Subcutaneous abdominal adipose tissue (tissue), 5 donors: Measurements from ENCODE around the gene S100A1.
A peak's percentile ranks its signal among the peaks of the same experiment; 100 is the strongest.

Experiments used
- H3K27ac ChIP-seq: one replicate; pipeline ENCODE4 v1.7.0; 2013; ENCODE audit warnings: low read depth, mild to moderate bottlenecking, inconsistent platforms, low read length, moderate library complexity
- H3K27me3 ChIP-seq, 5 donors: one replicate each; pipeline ENCODE4 v1.7.0; 2013; ENCODE audit warnings: low read length in 5 of 5, inconsistent platforms in 1 of 5; ENCODE audit not compliant: control insufficient read depth in 5 of 5, insufficient read depth in 4 of 5
- H3K36me3 ChIP-seq, 5 donors: one replicate each; pipeline ENCODE4 v1.7.0; 2013; ENCODE audit warnings: low read length in 5 of 5; ENCODE audit not compliant: control insufficient read depth in 5 of 5, insufficient read depth in 5 of 5
- H3K4me1 ChIP-seq, 5 donors: one replicate each; pipeline ENCODE4 v1.7.0; 2013; ENCODE audit warnings: low read length in 5 of 5, mild to moderate bottlenecking in 3 of 5, moderate library complexity in 1 of 5; ENCODE audit not compliant: control insufficient read depth in 5 of 5, insufficient read depth in 5 of 5
- H3K4me3 ChIP-seq, 5 donors: one replicate each; pipeline ENCODE4 v1.7.0; 2013; ENCODE audit warnings: low read length in 5 of 5, low read depth in 1 of 5
- H3K9ac ChIP-seq, 5 donors: one replicate each; pipeline ENCODE4 v1.7.0; 2013; ENCODE audit warnings: low read length in 5 of 5, mild to moderate bottlenecking in 4 of 5, moderate library complexity in 3 of 5
- H3K9me3 ChIP-seq, 5 donors: one replicate each; pipeline ENCODE4 v1.7.0; 2013; ENCODE audit warnings: low read length in 5 of 5; ENCODE audit not compliant: control insufficient read depth in 5 of 5
- donor health status: healthy.
- donor health status: healthy.
- donor health status: healthy.
- donor health status: healthy.
- donor health status: healthy.

Gene S100A1

GRCh38 chr1:153626904-153627714 lies 1.1 kb upstream of the S100A1 start, which contains the start of gene S100A13:
Gene S100A13, minus strand, starts transcription at chr1:153627505. Its CDS starts 1,033 bp downstream, at chr1:153626472.
- peak within 1 kb of the TSS; percentile 94 for H3K27ac ChIP-seq
- peaks cover 0 to 23% (median 6%) of the 10 kb centered on the region in 5 donors for H3K36me3 ChIP-seq
- H3K4me1 ChIP-seq: peaks cover 6 to 83% (median 65%) of the 10 kb centered on the region in 5 donors
- no peaks in the 10 kb centered on the region for H3K27me3 ChIP-seq
- no peaks in the 10 kb centered on the region for H3K9me3 ChIP-seq
- H3K4me3 ChIP-seq: peak within 1 kb of the TSS; percentile 63 to 87 (median 73)
- peak within 1 kb of the TSS; percentile 77 to 89 (median 86) for H3K9ac ChIP-seq

GRCh38 chr1:153628638-153629342 lies 556 bp downstream of the S100A1 start:
- peaks cover 0 to 13% (median 4%) of the 10 kb centered on the region in 5 donors for H3K36me3 ChIP-seq
- H3K9me3 ChIP-seq: no peaks in the 10 kb centered on the region
- H3K4me3 ChIP-seq: no peak overlapping the region
- H3K27me3 ChIP-seq: no peaks in the 10 kb centered on the region
- peaks cover 9 to 82% (median 58%) of the 10 kb centered on the region in 5 donors for H3K4me1 ChIP-seq
- H3K27ac ChIP-seq: peak overlapping the region; percentile 94
- H3K9ac ChIP-seq: peak overlapping the region in 3 of 5 donors; percentile 4 to 42 (median 33)

- H3K27ac ChIP-seq: peak overlapping the region; percentile 94
- H3K9ac ChIP-seq: peak overlapping the region in 1 of 5 donors; percentile 42
Observed at GRCh38 chr1:153629343-153629665, 1.1 kb downstream of the S100A1 start.

GRCh38 chr1:153629971-153630370 lies 1.7 kb downstream of the S100A1 start:
- Histone ChIP-seq H3K27me3 (no peaks in the 10 kb centered on the region), H3K27ac (peak overlapping the region; percentile 44), H3K9me3 (no peaks in the 10 kb centered on the region), H3K4me1 (peaks cover 9 to 73% (median 53%) of the 10 kb centered on the region in 5 donors), H3K4me3 (no peak overlapping the region), H3K9ac (peak overlapping the region in 1 of 5 donors; percentile 35), H3K36me3 (peaks cover 0 to 6% (median 4%) of the 10 kb centered on the region in 5 donors)

More at GRCh38 chr1:153629343-153629665, 1.1 kb downstream of the S100A1 start:
- Histone ChIP-seq H3K27me3 (no peaks in the 10 kb centered on the region), H3K4me3 (no peak overlapping the region), H3K9me3 (no peaks in the 10 kb centered on the region), H3K36me3 (peaks cover 0 to 9% (median 4%) of the 10 kb centered on the region in 5 donors), H3K4me1 (peaks cover 9 to 77% (median 53%) of the 10 kb centered on the region in 5 donors)

GRCh38 chr1:153630384-153630783 lies 2.1 kb downstream of the S100A1 start:
- H3K4me1 ChIP-seq: peaks cover 8 to 73% (median 54%) of the 10 kb centered on the region in 5 donors
- peaks cover 0 to 2% (median 1%) of the 10 kb centered on the region in 5 donors for H3K36me3 ChIP-seq
- H3K27ac ChIP-seq: peak overlapping the region; percentile 44
- no peaks in the 10 kb centered on the region for H3K27me3 ChIP-seq
- H3K4me3 ChIP-seq: no peak overlapping the region
- peak overlapping the region in 1 of 5 donors; percentile 35 for H3K9ac ChIP-seq
- H3K9me3 ChIP-seq: no peaks in the 10 kb centered on the region

GRCh38 chr1:153631047-153632022 lies 3.1 kb downstream of the S100A1 start:
- H3K4me1 ChIP-seq: peaks cover 5 to 73% (median 53%) of the 10 kb centered on the region in 5 donors
- peak overlapping the region in 1 of 5 donors; percentile 20 for H3K9ac ChIP-seq
- peaks cover 0 to 5% (median under 1%) of the 10 kb centered on the region in 5 donors for H3K36me3 ChIP-seq
- no peaks in the 10 kb centered on the region for H3K9me3 ChIP-seq
- no peak overlapping the region for H3K4me3 ChIP-seq
- H3K27me3 ChIP-seq: no peaks in the 10 kb centered on the region
- H3K27ac ChIP-seq: no peak overlapping the region

GRCh38 chr1:153633161-153633753 lies 5.0 kb downstream of the S100A1 start:
- Histone ChIP-seq H3K9me3 (no peaks in the 10 kb centered on the region), H3K9ac (peak overlapping the region in 3 of 5 donors; percentile 11 to 100 (median 100)), H3K36me3 (peaks cover 9 to 23% (median 18%) of the 10 kb centered on the region in 5 donors), H3K27ac (peak overlapping the region; percentile 100), H3K4me3 (peak overlapping the region; percentile 48 to 95 (median 67)), H3K27me3 (no peaks in the 10 kb centered on the region), H3K4me1 (peaks cover 3 to 67% (median 54%) of the 10 kb centered on the region in 5 donors)

- peak within 1 kb of the TSS; percentile 100 for H3K27ac ChIP-seq
- H3K9ac ChIP-seq: peak within 1 kb of the TSS; percentile 96 to 100 (median 100)
- H3K27me3 ChIP-seq: no peaks in the 10 kb centered on the region
- peaks cover 9 to 31% (median 24%) of the 10 kb centered on the region in 5 donors for H3K36me3 ChIP-seq
- no peaks in the 10 kb centered on the region for H3K9me3 ChIP-seq
- peaks cover 3 to 60% (median 58%) of the 10 kb centered on the region in 5 donors for H3K4me1 ChIP-seq
- H3K4me3 ChIP-seq: peak within 1 kb of the TSS; percentile 85 to 97 (median 95)
Observed at GRCh38 chr1:153633754-153634665, 5.8 kb downstream of the S100A1 start, which contains the start of gene CHTOP. Gene CHTOP, plus strand, starts transcription at chr1:153634066. Its CDS starts 2,523 bp downstream, at chr1:153636589.
